ENCODE measurements around the gene BIRC6.

Gene BIRC6

DNA sequence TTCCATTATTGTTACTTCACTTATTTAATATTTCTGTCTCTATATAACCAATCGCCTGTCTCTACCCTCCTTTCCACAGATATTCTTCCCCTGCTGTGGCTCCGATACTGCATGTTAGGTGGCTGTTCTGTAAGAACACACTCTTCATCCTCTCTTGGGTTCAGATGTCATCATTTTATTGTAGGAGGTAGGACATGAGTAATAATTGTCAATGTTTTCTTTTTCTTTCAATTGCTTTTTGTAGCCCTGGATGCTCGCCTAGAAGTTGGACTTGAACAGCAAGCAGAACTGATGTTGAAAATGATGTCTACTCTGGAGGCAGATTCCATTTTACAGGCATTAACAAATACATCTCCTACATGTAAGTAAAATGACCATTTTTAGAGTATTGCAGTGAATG is 128.6 kb downstream of the BIRC6 start:
- Histone ChIP-seq H3K4me2 (ENCODE audit: low read length) (no peak overlapping the region), H3K4me3 (ENCODE audit: low read length) (no peak overlapping the region), H3K9me2 (replicated peaks; ENCODE audit: control insufficient read depth, low read length) (no peaks in the 10 kb centered on the region), H3K79me2 (ENCODE audit: control insufficient read depth, low read length) (no peaks in the 10 kb centered on the region), H3F3A (ENCODE audit: control insufficient read depth, insufficient read depth) (peaks cover 9% of the 10 kb centered on the region), H3K36me3 (ENCODE audit: control insufficient read depth, low read length) (peaks cover 88% of the 10 kb centered on the region), H3K4me1 (ENCODE audit: control insufficient read depth, low read length) (no peaks in the 10 kb centered on the region), H3K27ac (ENCODE audit: low read depth, low read length) (no peak overlapping the region), H3K27me3 (ENCODE audit: control insufficient read depth, low read length) (no peaks in the 10 kb centered on the region), H3K9me3 (ENCODE audit: control insufficient read depth, insufficient read depth, low read length) (no peaks in the 10 kb centered on the region), H4K20me1 (ENCODE audit: control insufficient read depth, insufficient read depth, low read depth, low read length) (no peaks in the 10 kb centered on the region)
- no peak for TF ChIP-seq EZH2phosphoT487 (IDR thresholded peaks at IDR 0.05; ENCODE audit: borderline replicate concordance, low read length)
- TF ChIP-seq, protein P1, sequence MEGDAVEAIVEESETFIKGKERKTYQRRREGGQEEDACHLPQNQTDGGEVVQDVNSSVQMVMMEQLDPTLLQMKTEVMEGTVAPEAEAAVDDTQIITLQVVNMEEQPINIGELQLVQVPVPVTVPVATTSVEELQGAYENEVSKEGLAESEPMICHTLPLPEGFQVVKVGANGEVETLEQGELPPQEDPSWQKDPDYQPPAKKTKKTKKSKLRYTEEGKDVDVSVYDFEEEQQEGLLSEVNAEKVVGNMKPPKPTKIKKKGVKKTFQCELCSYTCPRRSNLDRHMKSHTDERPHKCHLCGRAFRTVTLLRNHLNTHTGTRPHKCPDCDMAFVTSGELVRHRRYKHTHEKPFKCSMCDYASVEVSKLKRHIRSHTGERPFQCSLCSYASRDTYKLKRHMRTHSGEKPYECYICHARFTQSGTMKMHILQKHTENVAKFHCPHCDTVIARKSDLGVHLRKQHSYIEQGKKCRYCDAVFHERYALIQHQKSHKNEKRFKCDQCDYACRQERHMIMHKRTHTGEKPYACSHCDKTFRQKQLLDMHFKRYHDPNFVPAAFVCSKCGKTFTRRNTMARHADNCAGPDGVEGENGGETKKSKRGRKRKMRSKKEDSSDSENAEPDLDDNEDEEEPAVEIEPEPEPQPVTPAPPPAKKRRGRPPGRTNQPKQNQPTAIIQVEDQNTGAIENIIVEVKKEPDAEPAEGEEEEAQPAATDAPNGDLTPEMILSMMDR (IDR thresholded peaks at IDR 0.05; ENCODE audit: low read depth, low read length, poor library complexity, severe bottlenecking), result no peak

DNA sequence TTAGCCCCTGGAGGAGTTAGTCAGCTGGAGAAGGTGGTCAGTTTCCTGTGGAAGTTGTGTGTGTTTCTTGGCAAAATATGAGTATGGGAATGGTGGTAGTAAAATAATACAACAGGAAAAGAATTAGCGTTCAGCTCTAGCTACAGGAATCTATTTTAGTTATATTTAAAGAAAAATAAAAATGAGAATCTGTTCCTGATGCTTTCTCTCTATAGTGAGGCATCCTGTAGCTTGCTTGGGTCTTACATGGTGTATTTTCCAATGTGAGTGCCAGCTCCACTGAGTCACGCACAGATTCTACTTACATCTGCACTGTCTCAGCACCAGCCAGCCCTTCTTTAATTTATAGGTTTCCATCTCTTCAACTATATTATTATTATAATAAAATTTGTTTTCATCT is 132.2 kb downstream of the BIRC6 start:
- no peak for TF ChIP-seq EZH2phosphoT487 (IDR thresholded peaks at IDR 0.05; ENCODE audit: borderline replicate concordance, low read length)
- TF ChIP-seq, protein P1 (IDR thresholded peaks at IDR 0.05; ENCODE audit: low read depth, low read length, poor library complexity, severe bottlenecking), result no peak
- no peak overlapping the region for H3K4me2 ChIP-seq (ENCODE audit: low read length)
- H3K27me3 ChIP-seq (ENCODE audit: control insufficient read depth, low read length), result no peaks in the 10 kb centered on the region
- H4K20me1 ChIP-seq (ENCODE audit: control insufficient read depth, insufficient read depth, low read depth, low read length), result no peaks in the 10 kb centered on the region
- H3K4me1 ChIP-seq (ENCODE audit: control insufficient read depth, low read length), result no peaks in the 10 kb centered on the region
- H3F3A ChIP-seq (ENCODE audit: control insufficient read depth, insufficient read depth), result peaks cover 14% of the 10 kb centered on the region
- no peak overlapping the region for H3K4me3 ChIP-seq (ENCODE audit: low read length)
- no peak overlapping the region for H3K27ac ChIP-seq (ENCODE audit: low read depth, low read length)
- H3K79me2 ChIP-seq (ENCODE audit: control insufficient read depth, low read length), result no peaks in the 10 kb centered on the region
- peaks cover 81% of the 10 kb centered on the region for H3K36me3 ChIP-seq (ENCODE audit: control insufficient read depth, low read length)
- H3K9me3 ChIP-seq (ENCODE audit: control insufficient read depth, insufficient read depth, low read length), result no peaks in the 10 kb centered on the region
- no peaks in the 10 kb centered on the region for H3K9me2 ChIP-seq (replicated peaks; ENCODE audit: control insufficient read depth, low read length)

DNA sequence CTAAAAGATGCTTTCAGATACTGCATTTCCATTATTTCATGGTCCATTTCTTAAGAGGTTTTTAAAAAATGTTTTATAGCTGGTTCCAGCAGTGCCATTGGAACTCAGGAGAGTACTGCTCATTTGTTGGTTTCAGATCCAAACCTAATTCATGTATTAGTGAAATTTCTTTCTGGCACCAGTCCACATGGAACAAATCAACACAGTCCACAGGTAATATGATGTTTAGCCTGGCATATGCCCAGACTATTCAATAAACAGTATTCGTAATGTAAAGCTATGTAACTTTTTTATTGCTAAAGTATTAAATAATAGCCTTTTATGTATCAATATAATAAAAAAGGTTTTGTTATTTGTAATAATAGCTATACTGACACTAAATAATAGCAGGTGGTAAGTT is 134.5 kb downstream of the BIRC6 start:
- peaks cover 71% of the 10 kb centered on the region for H3K36me3 ChIP-seq (ENCODE audit: control insufficient read depth, low read length)

More for the DNA sequence above, 134.5 kb downstream of the BIRC6 start:
- Histone ChIP-seq H3F3A (ENCODE audit: control insufficient read depth, insufficient read depth) (peaks cover 14% of the 10 kb centered on the region), H3K27ac (ENCODE audit: low read depth, low read length) (no peak overlapping the region), H3K79me2 (ENCODE audit: control insufficient read depth, low read length) (no peaks in the 10 kb centered on the region), H3K4me3 (ENCODE audit: low read length) (no peak overlapping the region), H4K20me1 (ENCODE audit: control insufficient read depth, insufficient read depth, low read depth, low read length) (no peaks in the 10 kb centered on the region), H3K4me2 (ENCODE audit: low read length) (no peak overlapping the region), H3K27me3 (ENCODE audit: control insufficient read depth, low read length) (no peaks in the 10 kb centered on the region), H3K9me2 (replicated peaks; ENCODE audit: control insufficient read depth, low read length) (no peaks in the 10 kb centered on the region), H3K9me3 (ENCODE audit: control insufficient read depth, insufficient read depth, low read length) (no peaks in the 10 kb centered on the region), H3K4me1 (ENCODE audit: control insufficient read depth, low read length) (no peaks in the 10 kb centered on the region)
- no peak for TF ChIP-seq EZH2phosphoT487 (IDR thresholded peaks at IDR 0.05; ENCODE audit: borderline replicate concordance, low read length)
- TF ChIP-seq, protein P1 (IDR thresholded peaks at IDR 0.05; ENCODE audit: low read depth, low read length, poor library complexity, severe bottlenecking), result no peak
